Umbilical cord (tissue), 2 donors: ENCODE data around the gene SNRNP25. TPM values are rescaled to one million over a fixed set of nuclear protein-coding genes. Genes with fewer than 3 reads are reported as not detected.

Experiments used
- DNase-seq: peaks from one replicate; pipeline ENCODE4 v3.0.0-alpha.2; 2015; ENCODE audit warnings: low spot score
- total RNA-seq: library from RNA; depleted of rRNA; stranded (reverse); fragments of >200 nt; gene quantifications from one replicate; pipeline ENCODE4 v1.2.3, GENCODE V29; 2014; ENCODE audit warnings: low replicate concordance; ENCODE audit not compliant: insufficient read depth

SNRNP25 gene
- total RNA-seq, 1 donor from 2014 or later = 11.1 TPM

DNA sequence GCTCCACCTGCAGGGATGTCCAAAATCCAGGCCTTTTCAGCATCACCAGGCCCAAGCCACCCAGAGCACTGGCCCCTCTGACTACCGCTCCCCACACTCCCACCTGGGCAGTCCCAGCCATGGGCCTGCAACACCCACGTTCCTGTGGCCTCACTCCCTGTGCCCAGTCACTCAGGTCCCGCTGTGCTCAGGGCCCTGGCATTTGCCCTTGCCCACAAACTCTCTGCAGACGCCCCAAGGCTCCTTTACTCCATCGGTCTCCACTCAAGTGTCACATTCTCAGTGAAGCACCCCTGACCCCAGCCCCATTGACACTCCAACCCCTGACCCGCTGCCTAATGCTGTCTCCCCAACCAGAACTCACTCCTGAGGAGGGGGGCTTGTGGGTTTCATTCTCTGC is 48.0 kb downstream of the SNRNP25 start:
- no peak for DNase-seq

DNA sequence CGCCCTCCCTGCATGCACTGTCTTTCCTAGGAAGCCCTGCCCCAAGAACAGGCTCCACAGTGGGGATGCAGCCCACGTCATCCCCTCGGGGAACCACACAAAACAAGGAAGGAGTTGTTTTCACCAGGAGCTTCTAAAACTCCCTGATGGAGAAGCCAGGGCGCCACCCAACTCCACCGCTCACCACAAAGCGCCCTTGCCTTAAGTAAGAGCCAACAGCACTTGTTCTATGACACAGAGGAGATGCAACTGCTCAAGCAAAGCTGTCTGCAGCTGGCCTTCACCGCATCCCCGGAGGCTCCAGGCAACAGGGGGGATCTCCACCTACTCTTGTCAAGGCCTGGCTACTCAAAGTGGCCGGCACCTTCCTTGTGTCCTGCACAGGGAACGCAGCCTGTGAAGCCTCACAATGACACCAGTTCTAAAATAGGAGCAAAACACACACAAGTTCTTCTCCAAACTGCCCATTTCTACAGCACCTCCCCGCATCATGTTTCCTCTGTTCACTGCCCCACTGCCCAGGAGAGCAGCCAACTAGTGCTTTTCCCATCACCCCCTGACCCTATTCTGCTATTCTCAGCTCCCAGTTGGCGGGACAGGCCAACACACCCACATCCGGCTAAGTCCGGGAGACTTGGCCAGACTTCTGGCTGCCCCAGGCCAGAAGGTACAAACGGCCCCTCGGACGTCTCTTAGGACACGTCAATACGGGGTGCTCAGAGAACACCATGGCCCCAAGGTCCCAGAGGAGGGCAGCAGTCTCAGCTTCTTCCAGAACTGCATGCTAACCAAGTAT is 48.6 kb downstream of the SNRNP25 start:
- no peak for DNase-seq

DNA sequence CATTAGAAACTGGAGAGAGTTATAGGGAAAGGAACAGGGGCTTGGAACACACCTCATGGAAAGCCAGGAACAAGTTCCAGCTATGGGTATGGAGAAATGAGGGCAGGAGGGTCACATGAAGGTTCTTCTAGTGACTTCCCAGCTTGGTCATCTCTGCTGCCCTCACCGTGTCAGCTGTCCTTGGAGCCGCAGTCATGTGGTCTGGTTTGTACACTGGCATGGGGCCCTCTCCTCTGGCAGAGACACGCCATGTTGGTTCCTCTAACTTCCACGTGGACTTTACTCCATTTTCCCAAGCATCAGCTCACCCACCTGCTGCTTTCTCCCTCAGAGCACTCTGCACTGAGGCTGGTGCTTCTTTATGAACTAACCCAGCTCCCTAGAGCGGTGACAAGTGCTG is 50.7 kb downstream of the SNRNP25 start:
- no peak for DNase-seq

DNA sequence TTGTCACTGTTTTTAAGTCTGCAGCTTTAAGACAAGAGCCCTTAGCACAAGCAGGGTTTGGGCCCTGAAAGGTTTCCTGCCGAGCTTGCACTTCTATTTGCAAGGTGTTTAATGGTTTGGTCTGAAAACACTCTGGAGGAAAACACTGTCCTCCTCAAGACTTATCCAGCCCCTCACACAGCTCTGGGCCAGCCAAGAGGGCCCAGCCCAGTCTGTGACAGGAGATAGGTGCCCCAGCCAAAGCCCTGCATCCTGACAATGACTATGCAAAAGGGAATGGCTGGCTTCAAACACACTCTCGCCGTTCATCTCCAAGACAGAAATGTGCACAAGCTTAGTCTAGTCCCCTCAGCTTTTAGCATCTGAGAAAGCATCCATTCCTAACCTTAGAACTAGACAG is 51.3 kb downstream of the SNRNP25 start:
- no peak for DNase-seq

DNA sequence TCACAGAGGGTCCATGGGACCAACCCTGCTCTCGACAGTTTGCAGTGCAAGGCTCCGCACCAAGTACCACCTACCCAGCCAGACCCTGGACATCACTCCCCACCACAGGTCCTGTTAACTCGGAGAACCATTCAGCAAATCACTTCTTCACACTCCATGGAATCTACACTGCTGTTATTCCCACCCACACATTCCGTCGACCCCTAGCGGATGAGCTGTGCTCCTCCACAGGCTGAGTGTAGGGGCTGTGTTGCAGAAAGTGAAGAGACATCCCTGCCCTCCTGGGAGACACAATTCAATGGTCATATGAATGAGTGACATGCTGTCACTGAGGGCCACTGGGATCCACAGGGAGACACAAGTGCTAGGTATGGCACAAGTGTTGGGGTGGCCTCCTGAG is 51.9 kb downstream of the SNRNP25 start:
- no peak for DNase-seq

DNA sequence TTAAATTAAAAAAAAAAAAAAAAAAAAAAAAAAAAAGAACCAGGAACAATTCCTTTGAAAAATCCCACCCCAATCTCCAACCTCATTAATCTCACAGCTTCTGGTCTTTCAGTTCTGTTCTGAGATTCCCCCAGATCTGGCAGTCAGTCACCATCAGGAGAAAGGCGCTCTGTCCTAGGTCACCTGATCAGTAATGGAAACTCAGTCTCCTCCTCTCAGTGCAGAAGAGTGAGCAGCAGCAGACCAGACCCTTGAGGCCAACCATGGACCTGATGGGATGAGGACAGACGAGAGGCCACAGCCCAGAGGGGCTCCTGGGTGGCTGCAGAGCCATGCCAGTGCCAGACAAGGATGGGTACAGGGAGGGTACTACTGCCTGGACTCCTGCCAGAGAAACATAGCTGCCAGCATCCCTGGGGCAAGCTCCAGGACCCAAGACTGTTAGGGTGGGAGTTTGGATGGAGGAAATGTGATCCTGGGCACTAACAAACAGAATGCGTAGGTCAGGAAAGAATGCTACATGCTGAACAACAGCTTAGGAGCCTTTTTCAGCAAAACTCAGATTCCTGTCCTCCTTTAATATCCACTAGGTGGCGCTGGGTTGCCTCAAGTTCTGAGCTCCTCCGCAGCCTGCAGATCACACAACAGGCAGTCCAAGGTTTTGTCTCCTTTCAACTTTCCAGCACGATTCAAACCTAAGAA is 53.1 kb downstream of the SNRNP25 start:
- DNase-seq = peak; percentile 84

Other genes with a start within 250 kb of the SNRNP25 start
- 0.72 TPM for gene POLR3K, start 220 bp upstream of the SNRNP25 start, total RNA-seq
- gene RHBDF1, start 18.8 kb downstream of the SNRNP25 start, total RNA-seq = 27.4 TPM
- gene MPG, start 24.4 kb downstream of the SNRNP25 start, total RNA-seq = 93.4 TPM
- 10.1 TPM for gene NPRL3, start 84.8 kb downstream of the SNRNP25 start, total RNA-seq
- gene HBZ, start 98.8 kb downstream of the SNRNP25 start, total RNA-seq = not detected
- 257 TPM for gene HBM, start 112.2 kb downstream of the SNRNP25 start, total RNA-seq
- 7,657 TPM for gene HBA2, start 119.0 kb downstream of the SNRNP25 start, total RNA-seq
- 3,215 TPM for gene HBA1, start 122.9 kb downstream of the SNRNP25 start, total RNA-seq
- gene HBQ1, start 126.6 kb downstream of the SNRNP25 start, total RNA-seq = not detected
- gene LUC7L, start 175.6 kb downstream of the SNRNP25 start, total RNA-seq = 50.3 TPM
- 50.8 TPM for gene FAM234A, start 181.0 kb downstream of the SNRNP25 start, total RNA-seq
- gene RGS11, start 222.1 kb downstream of the SNRNP25 start, total RNA-seq = 6.0 TPM
- 18.3 TPM for gene ARHGDIG, start 226.8 kb downstream of the SNRNP25 start, total RNA-seq
- 9.9 TPM for gene PDIA2, start 229.3 kb downstream of the SNRNP25 start, total RNA-seq